ENCODE results near the gene HEPHL1. TPM values are rescaled to one million over a fixed set of nuclear protein-coding genes. Genes with fewer than 3 reads are reported as not detected.

The HEPHL1 gene
- total RNA-seq, 1 donor from 2014 or later = not detected

DNA sequence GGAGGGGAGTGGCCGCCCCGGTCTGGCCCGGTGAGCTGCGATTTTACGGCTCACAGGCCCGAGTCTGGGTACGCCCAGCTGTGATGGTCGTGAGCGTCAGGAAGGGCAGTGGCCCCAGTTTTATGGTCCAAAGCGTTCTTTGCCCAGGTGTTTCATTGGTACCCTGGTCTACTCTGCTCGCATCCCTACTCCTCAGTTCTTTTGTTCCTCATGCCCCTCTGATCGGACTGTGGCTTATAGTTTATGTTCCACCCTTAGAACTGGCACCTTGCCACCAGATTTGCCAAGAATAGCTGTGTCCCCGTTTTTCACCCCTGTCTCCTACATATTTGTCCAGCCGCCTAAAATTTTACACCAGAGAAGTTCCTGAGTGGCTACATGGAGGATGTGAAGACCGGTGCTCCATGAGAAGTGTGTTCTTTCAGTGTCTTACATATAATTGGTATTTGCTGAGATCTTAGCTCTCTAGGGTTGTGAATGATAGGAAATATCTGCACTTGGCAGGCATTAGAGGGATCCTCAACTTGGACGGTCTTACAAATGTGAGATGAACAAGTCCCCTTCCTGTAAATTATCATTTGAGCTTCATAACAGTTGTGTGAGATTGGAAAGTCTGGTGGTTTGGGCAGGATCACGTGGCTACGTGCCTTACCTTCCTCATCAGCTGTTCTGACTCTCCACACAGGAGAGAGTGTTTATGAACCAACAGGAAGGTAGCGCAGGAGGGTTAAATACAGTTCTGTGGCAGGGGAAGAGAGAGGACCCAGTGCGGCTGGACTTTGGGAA, 108.6 kb downstream of the HEPHL1 start:
- TF ChIP-seq, protein P1, sequence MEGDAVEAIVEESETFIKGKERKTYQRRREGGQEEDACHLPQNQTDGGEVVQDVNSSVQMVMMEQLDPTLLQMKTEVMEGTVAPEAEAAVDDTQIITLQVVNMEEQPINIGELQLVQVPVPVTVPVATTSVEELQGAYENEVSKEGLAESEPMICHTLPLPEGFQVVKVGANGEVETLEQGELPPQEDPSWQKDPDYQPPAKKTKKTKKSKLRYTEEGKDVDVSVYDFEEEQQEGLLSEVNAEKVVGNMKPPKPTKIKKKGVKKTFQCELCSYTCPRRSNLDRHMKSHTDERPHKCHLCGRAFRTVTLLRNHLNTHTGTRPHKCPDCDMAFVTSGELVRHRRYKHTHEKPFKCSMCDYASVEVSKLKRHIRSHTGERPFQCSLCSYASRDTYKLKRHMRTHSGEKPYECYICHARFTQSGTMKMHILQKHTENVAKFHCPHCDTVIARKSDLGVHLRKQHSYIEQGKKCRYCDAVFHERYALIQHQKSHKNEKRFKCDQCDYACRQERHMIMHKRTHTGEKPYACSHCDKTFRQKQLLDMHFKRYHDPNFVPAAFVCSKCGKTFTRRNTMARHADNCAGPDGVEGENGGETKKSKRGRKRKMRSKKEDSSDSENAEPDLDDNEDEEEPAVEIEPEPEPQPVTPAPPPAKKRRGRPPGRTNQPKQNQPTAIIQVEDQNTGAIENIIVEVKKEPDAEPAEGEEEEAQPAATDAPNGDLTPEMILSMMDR (IDR thresholded peaks at IDR 0.05) = no peak
- Histone ChIP-seq H3K27me3 (no peaks in the 10 kb centered on the region), H3K9me3 (no peaks in the 10 kb centered on the region), H3K4me3 (peak overlapping the region; percentile 96), H3K4me1 (peaks cover 48% of the 10 kb centered on the region), H3K27ac (peak overlapping the region; percentile 96), H3K36me3 (no peaks in the 10 kb centered on the region)
- DNase-seq = no peak
- intact Hi-C loops (cut with DNase I) = no loop called here
- ATAC-seq = no peak

DNA sequence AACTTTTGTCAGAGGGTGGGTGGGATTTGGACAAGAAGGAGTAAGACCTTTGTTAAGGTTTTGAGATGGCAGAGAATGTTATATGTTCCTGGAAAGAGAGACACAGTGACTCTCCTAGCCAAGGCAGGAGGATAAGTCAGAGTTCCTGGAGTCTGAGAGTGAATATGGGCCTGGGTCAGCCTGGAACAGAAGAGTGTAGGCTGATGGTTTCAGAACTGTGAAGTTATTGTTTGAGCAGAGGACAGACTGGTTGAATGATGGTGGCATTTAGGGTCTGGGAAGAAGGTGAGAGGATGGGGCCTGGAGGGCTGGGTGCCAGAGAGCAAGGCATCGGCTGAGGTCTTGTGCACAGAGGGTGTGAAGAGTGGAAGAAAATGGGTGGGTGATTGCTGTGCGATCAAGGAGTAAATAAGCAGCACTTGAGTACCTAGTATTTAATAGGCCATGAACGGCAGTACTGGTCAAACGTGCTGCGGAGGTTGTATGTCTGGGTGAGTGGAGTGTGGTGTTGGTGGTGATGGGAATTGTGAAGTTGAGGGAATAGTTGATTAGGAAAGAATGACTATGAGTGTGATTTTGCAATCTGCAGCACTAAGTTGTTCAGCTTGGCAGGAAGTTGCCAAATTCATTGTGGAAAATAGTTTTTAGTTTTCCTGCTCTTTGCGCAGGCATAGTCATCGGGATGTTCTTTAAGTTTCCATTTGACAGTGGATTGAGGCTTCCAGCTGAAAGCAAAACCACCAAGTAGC, 109.3 kb downstream of the HEPHL1 start:
- TF ChIP-seq, protein P1 (IDR thresholded peaks at IDR 0.05) = no peak
- no peaks in the 10 kb centered on the region for H3K27me3 ChIP-seq
- peaks cover 56% of the 10 kb centered on the region for H3K4me1 ChIP-seq
- ATAC-seq = peak; percentile 25
- peak overlapping the region; percentile 96 for H3K4me3 ChIP-seq
- peak overlapping the region; percentile 96 for H3K27ac ChIP-seq
- no peaks in the 10 kb centered on the region for H3K36me3 ChIP-seq
- no peak for DNase-seq
- intact Hi-C loops (cut with DNase I) = no loop called here
- H3K9me3 ChIP-seq = no peaks in the 10 kb centered on the region

DNA sequence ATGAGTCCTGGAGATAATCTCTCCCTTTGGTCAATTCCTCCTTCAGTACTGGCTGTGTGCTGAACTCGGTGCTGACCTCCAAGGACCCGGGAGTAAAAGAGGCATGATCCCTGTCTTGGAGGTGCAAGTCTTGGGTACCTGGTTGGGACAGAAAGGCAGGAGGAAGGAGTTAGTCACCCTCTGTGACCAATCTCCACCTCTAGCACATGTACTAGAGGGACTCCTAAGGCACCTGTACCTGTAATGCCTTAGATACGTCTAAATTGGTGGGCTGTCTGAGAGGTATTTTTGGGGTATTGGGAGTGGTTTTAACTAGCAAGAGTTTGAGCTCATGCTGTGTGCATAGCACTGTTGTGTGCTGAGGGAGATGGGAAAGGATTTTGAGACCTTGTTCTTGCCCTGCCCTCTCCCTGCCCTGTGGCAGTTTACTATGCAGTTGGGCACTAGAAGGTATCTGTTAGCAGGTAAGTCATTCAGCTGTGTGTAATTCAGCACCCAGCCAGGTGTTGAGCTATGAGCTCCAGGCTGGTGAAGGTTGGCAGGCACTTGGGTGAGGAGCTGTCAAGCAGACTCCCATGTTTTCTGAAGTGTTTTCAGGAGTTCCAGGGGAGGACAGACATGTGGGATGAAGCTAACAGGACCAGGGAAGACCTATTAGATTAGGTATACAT, 110.0 kb downstream of the HEPHL1 start:
- H3K4me1 ChIP-seq = peaks cover 63% of the 10 kb centered on the region
- intact Hi-C loops (cut with DNase I) = no loop called here
- no peak for DNase-seq

DNA sequence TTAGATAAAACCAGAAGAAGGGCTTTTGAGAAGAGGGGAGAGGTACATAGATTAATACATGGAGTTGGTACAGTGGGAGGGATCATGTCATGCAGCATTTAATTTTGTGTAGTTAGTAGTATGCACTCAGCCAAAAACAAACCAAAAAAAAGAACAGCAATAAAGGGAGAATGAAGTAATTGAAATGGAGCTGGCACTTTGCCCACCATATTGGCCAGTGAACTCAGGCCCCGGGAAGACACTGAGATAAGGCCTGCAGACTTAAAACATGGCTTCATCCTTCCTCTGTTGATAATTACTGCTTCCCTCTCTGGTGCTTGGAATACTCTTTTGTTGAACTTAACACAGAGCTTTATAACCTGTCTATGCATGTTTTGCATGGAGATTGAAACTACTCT, 110.6 kb downstream of the HEPHL1 start:
- DNase-seq = no peak
- intact Hi-C loops (cut with DNase I) = no loop called here
- TF ChIP-seq, protein P1 (IDR thresholded peaks at IDR 0.05) = no peak
- ATAC-seq = no peak
- Histone ChIP-seq H3K4me1 (peaks cover 65% of the 10 kb centered on the region), H3K27ac (no peak overlapping the region), H3K9me3 (no peaks in the 10 kb centered on the region), H3K4me3 (peak overlapping the region; percentile 96), H3K27me3 (no peaks in the 10 kb centered on the region), H3K36me3 (no peaks in the 10 kb centered on the region)

More for the DNA sequence above, 110.0 kb downstream of the HEPHL1 start:
- TF ChIP-seq, protein P1 (IDR thresholded peaks at IDR 0.05) = no peak
- Histone ChIP-seq H3K4me3 (peak overlapping the region; percentile 96), H3K36me3 (no peaks in the 10 kb centered on the region), H3K27me3 (no peaks in the 10 kb centered on the region), H3K27ac (peak overlapping the region; percentile 28), H3K9me3 (no peaks in the 10 kb centered on the region)
- no peak for ATAC-seq

DNA sequence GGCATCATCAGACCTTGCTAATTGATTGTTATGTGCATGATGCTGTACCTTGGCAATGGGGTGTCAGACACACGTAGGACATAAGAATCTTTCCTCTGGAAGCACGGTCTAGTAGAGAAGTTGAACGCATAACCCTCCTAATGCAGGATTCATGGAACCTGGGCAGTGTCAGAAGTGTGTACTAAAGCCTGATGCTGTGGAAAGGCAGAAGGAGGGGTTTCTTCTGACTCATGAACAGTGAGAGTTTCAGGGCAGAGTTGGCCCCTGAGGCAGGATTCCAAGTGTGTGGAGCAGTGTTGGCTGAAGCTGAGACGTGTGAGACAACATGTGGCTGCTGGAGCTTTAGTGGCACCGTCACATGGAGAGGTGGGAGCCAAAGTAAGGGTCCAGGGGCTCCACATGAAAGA, 111.0 kb downstream of the HEPHL1 start:
- TF ChIP-seq, protein P1 (IDR thresholded peaks at IDR 0.05) = no peak
- intact Hi-C loops (cut with DNase I) = no loop called here
- H3K9me3 ChIP-seq = no peaks in the 10 kb centered on the region
- no peak overlapping the region for H3K27ac ChIP-seq
- H3K27me3 ChIP-seq = no peaks in the 10 kb centered on the region
- DNase-seq (no peak), ATAC-seq (no peak)
- no peaks in the 10 kb centered on the region for H3K36me3 ChIP-seq
- no peak overlapping the region for H3K4me3 ChIP-seq
- peaks cover 65% of the 10 kb centered on the region for H3K4me1 ChIP-seq
